ENCODE data around the gene MTA1. TPM values are rescaled to one million over a fixed set of nuclear protein-coding genes. Genes with fewer than 3 reads are reported as not detected.

MTA1 gene
- total and polyA plus RNA-seq, 2 of the 8 experiments (the other 6 are each of a cell fraction or from before 2014, with no cell fraction given): 73.9 to 221 TPM

- TF ChIP-seq PHF8 (conservative IDR thresholded peaks at IDR 0.05; ENCODE audit: low read depth, low read length) (no peak), GTF2F1 (IDR thresholded peaks at IDR 0.05; ENCODE audit: borderline replicate concordance, low read depth, low read length) (no peak), SP2 (IDR thresholded peaks at IDR 0.05; ENCODE audit: low read length) (no peak)
- TF ChIP-seq, protein P1, sequence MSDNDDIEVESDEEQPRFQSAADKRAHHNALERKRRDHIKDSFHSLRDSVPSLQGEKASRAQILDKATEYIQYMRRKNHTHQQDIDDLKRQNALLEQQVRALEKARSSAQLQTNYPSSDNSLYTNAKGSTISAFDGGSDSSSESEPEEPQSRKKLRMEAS (IDR thresholded peaks at IDR 0.05): no peak
- Histone ChIP-seq H3K4me3 (ENCODE audit: extremely low read depth in 1 of 4, insufficient read depth in 2 of 4, low read depth in 3 of 4, low read length in 4 of 4) (no peak overlapping the region), H2BK15ac (ENCODE audit: low read length) (no peak overlapping the region), H2BK5ac (ENCODE audit: low read depth, low read length) (no peak overlapping the region), H4K91ac (replicated peaks; ENCODE audit: insufficient read length, low read length) (no peak overlapping the region), H3K18ac (ENCODE audit: extremely low read depth, low read length) (no peak overlapping the region), H3K9me3 (ENCODE audit: insufficient read depth in 2 of 2, low read depth in 1 of 2, low read length in 1 of 2) (peaks cover 40 to 60% of the 10 kb centered on the region in 2 experiments), H3K23me2 (ENCODE audit: low read depth, low read length) (peaks cover 3% of the 10 kb centered on the region; the same call in 1 of the 2 replicates), H3K27me3 (replicated peaks in 1 of 4; ENCODE audit: control insufficient read depth in 3 of 4, extremely low read depth in 1 of 4, insufficient read depth in 3 of 4, low read length in 3 of 4) (peaks cover 0 to 19% (median 8%) of the 10 kb centered on the region in 4 experiments; a peak in 5 of 7 replicates), H4K8ac (ENCODE audit: extremely low read depth, insufficient read depth, low read length) (no peak overlapping the region), H3K9ac (replicated peaks in 1 of 4; ENCODE audit: extremely low read depth in 1 of 4, low read depth in 3 of 4, low read length in 3 of 4) (no peak overlapping the region), H3K4me2 (ENCODE audit: insufficient read depth in 1 of 2, low read depth in 2 of 2, low read length in 2 of 2) (no peak overlapping the region), H2BK120ac (replicated peaks; ENCODE audit: low read depth, low read length) (no peak overlapping the region), H3K56ac (replicated peaks; ENCODE audit: insufficient read length, low read depth, low read length) (no peak overlapping the region), H2AFZ (ENCODE audit: low read length) (no peak overlapping the region), H3K4ac (replicated peaks; ENCODE audit: insufficient read length, low read depth, low read length) (no peak overlapping the region), H2BK20ac (ENCODE audit: low read length) (no peak overlapping the region), H3K79me1 (ENCODE audit: low read depth, low read length) (no peaks in the 10 kb centered on the region), H2BK12ac (ENCODE audit: low read depth, low read length) (no peak overlapping the region), H3K23ac (ENCODE audit: insufficient read length) (no peak overlapping the region), H3K36me3 (ENCODE audit: control insufficient read depth in 2 of 4, insufficient read depth in 4 of 4, low read length in 3 of 4) (peaks cover 0 to 16% (median 2%) of the 10 kb centered on the region in 4 experiments; a peak in 3 of 8 replicates), H2AK5ac (ENCODE audit: low read depth, low read length) (no peak overlapping the region), H3K4me1 (replicated peaks in 1 of 4; ENCODE audit: control insufficient read depth in 3 of 4, insufficient read depth in 4 of 4, low read length in 3 of 4) (peaks cover 0 to 9% (median 3%) of the 10 kb centered on the region in 4 experiments; a peak in 4 of 7 replicates), H3K14ac (ENCODE audit: insufficient read length) (no peak overlapping the region), H3K27ac (ENCODE audit: low read depth, low read length) (no peak overlapping the region), H4K5ac (ENCODE audit: insufficient read length, low read depth, low read length) (no peak overlapping the region), H4K20me1 (replicated peaks in 1 of 2; ENCODE audit: control insufficient read depth in 1 of 2, insufficient read depth in 2 of 2, low read length in 2 of 2) (no peaks in the 10 kb centered on the region), H3K79me2 (ENCODE audit: control insufficient read depth in 1 of 2, insufficient read depth in 2 of 2, low read length in 2 of 2) (no peaks in the 10 kb centered on the region)
- FAIRE-seq (no peak), DNase-seq (ENCODE audit: low read depth in 1 of 2, low spot score in 2 of 2) (no peak)
- POLR2A ChIA-PET (ENCODE audit: partially characterized antibody): interaction anchor here (1.2 to 2.8 kb wide), 2 partner anchors 8 to 12 kb away, joined by 4 to 9 read pairs; no protein-coding TSS in a partner anchor
- CTCF ChIA-PET (ENCODE audit: partially characterized antibody): interaction anchor here (1.0 to 1.4 kb wide), 4 partner anchors 12 to 339 kb away, joined by 3 to 4 read pairs (median 4); no protein-coding TSS in a partner anchor
- 96% methylated on average over 9 of the region's 9 CpGs; no CpG with 5 or more reads in 1 of the 2 experiments for WGBS, 2 experiments (ENCODE audit: extremely low coverage in 1 of 2, insufficient coverage in 1 of 2, insufficient read length in 1 of 2, insufficient replicate concordance in 2 of 2, low coverage in 1 of 2, low lambda C conversion rate in 2 of 2, missing lambda C conversion rate in 1 of 2)
Observed at GRCh38 chr14:105400016-105400415, 19.6 kb upstream of the MTA1 start.

All from H1 (cell line).